ENCODE results near the gene TOMM34. TPM values are rescaled to one million over a fixed set of nuclear protein-coding genes. Genes with fewer than 3 reads are reported as not detected.

TOMM34 gene
- total RNA-seq, 4 donors from 2014 or later, result 11.1 to 15.6 (median 12.5) TPM

- intact Hi-C loops (cut with DNase I; ENCODE audit: low total_unique reads), result loop anchor here (10.0 kb wide), 1 partner anchor 78 kb away; the partner anchor contains the start of gene YWHAB
Observed at GRCh38 chr20:44962483-44962882, 2.3 kb upstream of the TOMM34 start.

GRCh38 chr20:44961870-44962267 lies 1.7 kb upstream of the TOMM34 start:
- DNase-seq, result no peak

More at GRCh38 chr20:44962483-44962882, 2.3 kb upstream of the TOMM34 start:
- DNase-seq, result no peak
- Histone ChIP-seq H3K36me3 (no peaks in the 10 kb centered on the region), H3K27me3 (no peaks in the 10 kb centered on the region), H3K4me3 (no peak overlapping the region), H3K9me3 (no peaks in the 10 kb centered on the region), H3K27ac (no peak overlapping the region), H3K4me1 (no peaks in the 10 kb centered on the region)
- TF ChIP-seq CTCF (IDR thresholded peaks at IDR 0.05), result no peak
- TF ChIP-seq POLR2A (IDR thresholded peaks at IDR 0.05), result no peak

DNA sequence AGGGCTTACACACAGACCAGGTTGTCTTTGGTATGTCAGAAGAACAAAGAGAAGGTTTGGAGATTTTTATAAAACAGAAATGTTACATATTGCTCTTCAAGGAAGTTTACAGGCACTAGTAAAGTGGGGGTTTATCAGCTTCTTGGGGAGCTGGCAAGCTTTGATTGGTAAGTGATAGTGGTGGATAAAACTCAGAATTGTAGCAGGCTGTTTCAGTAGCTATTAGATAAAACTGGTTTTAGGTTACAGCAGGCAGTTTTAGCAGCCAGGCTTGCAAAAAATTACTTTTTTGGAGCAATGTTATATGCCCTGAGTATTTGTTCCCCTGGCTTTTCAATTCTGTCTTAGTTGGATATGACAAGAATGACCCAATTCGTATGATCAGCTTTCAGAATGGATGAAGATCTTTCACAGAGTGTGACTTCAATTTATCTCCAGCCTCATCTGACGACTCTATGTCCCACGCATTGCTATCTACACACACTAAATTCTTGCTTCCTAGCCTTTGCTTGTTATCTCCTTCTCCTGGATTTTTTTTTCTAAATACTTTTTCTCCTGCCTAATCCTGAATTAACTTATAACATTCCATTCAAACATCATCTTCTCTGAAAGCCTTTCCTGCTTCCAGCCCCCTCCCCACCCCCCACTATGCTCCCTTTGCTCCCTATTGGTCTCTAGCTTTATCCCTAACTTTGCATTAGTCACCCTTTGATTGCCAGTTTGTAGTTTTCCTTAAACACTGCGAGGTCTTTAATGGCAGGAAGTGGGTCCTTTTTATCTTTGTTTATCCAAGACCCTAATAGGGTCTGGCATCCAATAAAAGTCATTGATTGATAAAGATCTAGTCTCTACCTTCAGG lies 1.0 kb upstream of the TOMM34 start:
- H3K4me1 ChIP-seq, result no peaks in the 10 kb centered on the region
- intact Hi-C loops (cut with DNase I; ENCODE audit: low total_unique reads), result loop anchor here (10.0 kb wide), 1 partner anchor 76 kb away; the partner anchor contains the start of gene YWHAB
- no peaks in the 10 kb centered on the region for H3K27me3 ChIP-seq
- TF ChIP-seq POLR2A (IDR thresholded peaks at IDR 0.05) (no peak), CTCF (IDR thresholded peaks at IDR 0.05) (no peak)
- no peaks in the 10 kb centered on the region for H3K9me3 ChIP-seq
- no peak for DNase-seq
- H3K4me3 ChIP-seq, result no peak overlapping the region
- no peaks in the 10 kb centered on the region for H3K36me3 ChIP-seq
- H3K27ac ChIP-seq, result peak overlapping the region; percentile 71 to 83

More at GRCh38 chr20:44961870-44962267, 1.7 kb upstream of the TOMM34 start:
- Histone ChIP-seq H3K27me3 (no peaks in the 10 kb centered on the region), H3K36me3 (no peaks in the 10 kb centered on the region), H3K4me1 (no peaks in the 10 kb centered on the region), H3K4me3 (no peak overlapping the region), H3K27ac (no peak overlapping the region), H3K9me3 (no peaks in the 10 kb centered on the region)
- intact Hi-C loops (cut with DNase I; ENCODE audit: low total_unique reads), result loop anchor here (10.0 kb wide), 1 partner anchor 77 kb away; the partner anchor contains the start of gene YWHAB
- TF ChIP-seq POLR2A (IDR thresholded peaks at IDR 0.05) (no peak), CTCF (IDR thresholded peaks at IDR 0.05) (no peak)

DNA sequence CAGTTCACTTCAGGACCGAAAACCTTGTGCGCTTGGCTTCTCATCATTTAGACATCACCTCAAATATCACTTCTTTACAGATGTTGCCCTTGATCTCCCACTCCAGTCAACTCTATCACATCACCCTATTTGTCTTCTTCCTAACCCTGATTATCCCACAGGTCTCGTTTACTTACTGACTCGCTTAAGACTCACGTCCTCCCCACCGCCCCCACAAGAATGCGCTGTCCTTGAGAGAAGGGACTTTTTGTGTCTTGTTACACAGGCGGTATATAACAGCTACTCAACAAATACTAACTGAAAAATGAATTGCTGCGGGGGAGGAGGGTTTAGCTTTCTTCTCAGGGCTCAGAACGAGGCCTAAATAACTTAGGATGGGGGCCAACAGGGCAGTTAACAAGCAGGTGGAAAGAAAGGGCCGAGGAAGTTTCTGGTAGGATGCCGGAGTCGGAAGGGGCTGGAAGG lies 527 bp downstream of the TOMM34 start:
- H3K4me1 ChIP-seq, result no peaks in the 10 kb centered on the region
- H3K27ac ChIP-seq, result peak overlapping the region; percentile 71 to 83
- no peak for DNase-seq
- H3K27me3 ChIP-seq, result no peaks in the 10 kb centered on the region
- no peaks in the 10 kb centered on the region for H3K9me3 ChIP-seq
- intact Hi-C loops (cut with DNase I; ENCODE audit: low total_unique reads), result loop anchor here (10.0 kb wide), 1 partner anchor 75 kb away; the partner anchor contains the start of gene YWHAB
- TF ChIP-seq CTCF (IDR thresholded peaks at IDR 0.05) (no peak), POLR2A (IDR thresholded peaks at IDR 0.05) (no peak)
- no peaks in the 10 kb centered on the region for H3K36me3 ChIP-seq
- peak overlapping the region; percentile 51 to 72 for H3K4me3 ChIP-seq

DNA sequence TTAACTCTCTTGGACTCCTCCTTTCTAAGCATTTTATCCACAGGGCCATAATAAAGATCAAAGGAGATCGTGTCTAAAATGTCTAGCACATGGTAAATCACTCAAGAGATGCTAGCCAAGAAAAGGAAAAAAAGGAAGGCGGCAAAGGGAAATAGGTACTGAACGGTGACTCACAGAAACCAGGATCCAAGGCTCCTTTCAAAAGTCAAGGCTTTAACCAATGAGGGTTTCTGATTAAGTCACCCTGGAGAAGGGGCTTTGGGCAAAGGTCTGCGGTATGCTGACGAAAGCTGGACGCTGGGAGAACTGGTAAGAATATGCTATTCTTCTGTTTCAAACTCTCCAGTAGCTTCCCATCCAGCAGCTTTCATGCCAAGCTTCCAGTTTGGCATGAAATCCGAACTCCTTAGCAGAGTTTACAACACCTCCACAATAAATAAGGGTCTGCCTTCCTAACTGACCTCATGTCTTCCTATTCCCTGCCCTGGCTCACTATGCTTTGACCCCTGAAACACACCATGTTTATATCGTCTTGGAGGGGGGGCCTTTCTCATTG lies 1.0 kb downstream of the TOMM34 start:
- Histone ChIP-seq H3K36me3 (no peaks in the 10 kb centered on the region), H3K27me3 (no peaks in the 10 kb centered on the region), H3K9me3 (no peaks in the 10 kb centered on the region), H3K27ac (peak overlapping the region; percentile 71 to 83), H3K4me1 (no peaks in the 10 kb centered on the region), H3K4me3 (peak overlapping the region; percentile 51 to 72)
- intact Hi-C loops (cut with DNase I; ENCODE audit: low total_unique reads), result no loop called here
- no peak for DNase-seq
- no peak for TF ChIP-seq POLR2A (IDR thresholded peaks at IDR 0.05)
- TF ChIP-seq CTCF (IDR thresholded peaks at IDR 0.05), result no peak

Measured in uterus (tissue), 4 donors.